Choroid plexus epithelial cell (primary cell): ENCODE results near the gene KLHL29.

Experiments
- DNase-seq: peaks from one replicate; pipeline ENCODE4 v3.0.0-alpha.2; 2010; ENCODE audit warnings: low read depth
- H3K4me3 ChIP-seq: 2 replicates; pipeline ENCODE4 v1.5.1; 2011; ENCODE audit warnings: low read depth, mild to moderate bottlenecking, control low read depth, low read length, moderate library complexity
- CTCF ChIP-seq: conservative IDR thresholded peaks from 2 replicates; pipeline ENCODE4 v1.5.1; 2011; ENCODE audit warnings: low read depth, mild to moderate bottlenecking, control low read depth, inconsistent platforms, low read length, moderate library complexity

KLHL29 gene

DNA sequence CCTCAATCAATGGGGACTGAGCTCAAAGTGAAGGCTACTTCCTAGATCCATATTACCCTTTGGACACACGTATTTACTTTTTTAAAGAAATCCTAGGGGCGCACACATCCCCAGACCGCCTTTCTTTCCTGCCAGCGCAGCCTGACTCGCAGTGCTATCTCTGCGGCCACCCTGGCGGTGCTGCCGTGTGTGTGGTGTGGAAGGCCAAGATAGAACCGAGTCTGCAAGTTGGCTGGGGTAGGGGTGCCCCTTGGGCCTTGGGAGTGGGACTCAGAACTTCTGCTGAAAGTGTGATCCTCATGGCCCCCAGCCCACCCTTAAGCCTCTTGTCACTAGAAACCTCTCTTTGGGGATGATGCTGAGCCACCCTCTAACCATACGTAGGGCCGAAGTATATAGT lies 143.7 kb downstream of the KLHL29 start:
- no peak for TF ChIP-seq CTCF
- no peak overlapping the region for H3K4me3 ChIP-seq
- DNase-seq: no peak

- TF ChIP-seq CTCF: no peak
- DNase-seq: no peak
Measured at GRCh38 chr2:23529659-23530058, 144.7 kb downstream of the KLHL29 start.

DNA sequence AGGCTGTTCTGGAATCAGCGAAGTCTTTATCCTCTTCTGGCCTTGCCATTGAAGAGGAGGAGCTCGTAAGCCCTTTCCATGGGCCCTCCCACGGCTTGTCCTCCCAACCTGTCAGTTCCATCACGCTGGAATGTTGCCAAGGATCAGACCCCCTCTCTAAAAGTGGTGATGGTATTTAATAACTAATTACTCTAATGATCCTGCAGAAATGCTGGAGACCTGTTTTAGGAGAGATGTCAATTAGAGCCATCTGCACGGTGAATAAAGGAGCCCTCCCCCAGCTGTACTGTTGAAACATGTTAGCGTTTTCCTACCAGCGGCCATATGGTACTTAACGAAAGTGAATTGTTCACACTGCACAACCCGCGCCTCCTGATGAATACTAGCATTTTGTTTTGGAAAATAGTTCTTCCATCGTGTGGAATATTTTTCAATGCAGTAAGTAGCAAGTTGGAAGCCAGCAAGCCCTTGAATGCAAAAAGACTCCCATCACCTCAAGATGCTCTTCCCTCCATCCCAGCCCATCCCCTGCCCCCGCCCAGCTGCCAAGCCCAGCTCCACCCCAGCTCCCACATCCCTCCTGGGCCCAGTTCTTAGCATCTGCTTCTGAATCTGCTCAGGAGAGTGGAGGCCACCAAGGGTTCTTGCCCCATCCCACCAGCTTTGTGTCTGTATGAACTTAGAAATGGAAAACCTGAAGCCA lies 145.4 kb downstream of the KLHL29 start:
- DNase-seq: no peak
- no peak for TF ChIP-seq CTCF

More at GRCh38 chr2:23529659-23530058, 144.7 kb downstream of the KLHL29 start:
- H3K4me3 ChIP-seq: no peak overlapping the region

DNA sequence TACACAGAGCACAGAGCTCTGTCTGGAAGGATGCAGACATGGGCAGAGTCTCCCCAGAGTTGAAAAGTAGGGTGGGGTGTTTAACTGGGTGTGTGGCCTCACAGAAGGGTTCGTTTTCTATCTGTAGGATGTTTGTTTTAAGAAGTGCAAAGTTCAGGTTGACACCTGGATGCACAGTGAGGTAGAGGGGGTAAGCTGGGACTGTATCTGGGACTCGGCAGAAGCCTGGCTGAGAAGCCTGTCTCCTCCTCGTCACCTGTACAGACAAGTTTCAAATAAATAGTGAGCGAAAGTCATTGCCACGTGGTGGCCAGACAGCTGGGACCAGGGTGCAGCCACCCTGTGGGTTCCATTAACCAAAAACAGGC lies 145.9 kb downstream of the KLHL29 start:
- no peak for DNase-seq
- TF ChIP-seq CTCF: no peak
- H3K4me3 ChIP-seq: no peak overlapping the region

More for the DNA sequence above, 145.4 kb downstream of the KLHL29 start:
- H3K4me3 ChIP-seq: no peak overlapping the region

DNA sequence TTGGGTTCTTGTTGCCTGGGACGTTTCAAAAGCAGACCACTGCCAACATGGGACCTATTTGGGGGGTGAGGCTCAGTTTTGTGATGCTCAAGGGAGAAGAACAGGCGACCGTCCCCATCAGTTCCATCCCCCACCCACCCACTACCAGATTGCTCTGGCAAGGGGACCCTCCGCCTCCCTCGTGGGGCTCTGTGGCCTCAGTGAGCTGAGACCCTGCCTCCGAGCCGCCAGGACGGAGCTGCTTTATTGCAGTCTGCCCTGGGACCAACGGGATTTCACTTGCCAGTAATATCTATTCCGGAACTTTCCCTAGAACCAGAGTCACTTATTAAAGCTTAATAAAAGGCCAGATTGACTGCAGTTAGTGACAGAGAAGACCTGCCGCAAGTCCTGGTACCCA lies 146.3 kb downstream of the KLHL29 start:
- TF ChIP-seq CTCF: no peak
- no peak for DNase-seq
- no peak overlapping the region for H3K4me3 ChIP-seq

DNA sequence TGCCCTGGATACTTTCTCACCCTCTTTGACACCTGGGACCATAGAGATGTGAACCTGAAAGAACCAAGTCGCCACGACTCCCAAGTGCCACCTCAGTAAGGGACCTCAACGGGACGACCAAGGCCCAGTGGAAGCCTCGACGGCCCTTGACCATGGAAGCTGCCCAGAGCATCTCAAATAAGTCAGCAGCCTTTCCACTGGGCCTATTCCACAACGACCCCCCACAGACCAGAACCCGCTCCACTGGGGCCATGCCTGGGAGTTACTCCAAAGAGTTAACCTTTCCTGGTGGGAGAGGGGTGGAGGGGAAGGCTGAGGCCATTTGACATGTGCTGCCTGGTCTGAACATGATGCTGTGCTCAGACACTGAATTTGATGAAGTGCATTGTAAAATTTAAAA lies 146.9 kb downstream of the KLHL29 start:
- no peak for TF ChIP-seq CTCF
- H3K4me3 ChIP-seq: no peak overlapping the region
- no peak for DNase-seq
